HepG2 (cell line): ENCODE results near the gene THSD1. TPM values are rescaled to one million over a fixed set of nuclear protein-coding genes. Genes with fewer than 3 reads are reported as not detected.

Experiments
- ATAC-seq: fragments of 200-7000 bp; cut with Tn5 transposase; 3 replicates; pipeline ENCODE4 v1.9.1; 2020; ENCODE audit warnings: mild to moderate bottlenecking, moderate library complexity
- BruUV-seq: library from RNA; stranded (reverse); fragments of 400-500 nt; replicated peaks from 2 replicates; lab custom pipeline; 2021; lab: Mats Ljungman, UMichigan
- CTCF ChIA-PET: fragments of 300-600 bp; formaldehyde crosslinking; extraction: SDS; loops from one replicate; lab custom pipeline; 2021; ENCODE audit warnings: low total read pairs, inconsistent platforms, low intra/inter-chr PET ratio; lab: Yijun Ruan, JAX
- POLR2A ChIA-PET: fragments of 350-600 bp; sonication (Branson Sonifier 250); formaldehyde crosslinking; loops from one replicate; lab custom pipeline; 2020; ENCODE audit warnings: antibody characterized with exemption, inconsistent platforms; lab: Yijun Ruan, JAX
- DNase-seq: peaks from one replicate; pipeline ENCODE4 v3.0.0-alpha.2; 2015; ENCODE audit warnings: low spot score
- FAIRE-seq: peaks from 3 replicates; lab custom pipeline; 2011; peaks lifted over from hg19 to GRCh38; lab: Jason Lieb, UNC
- H2AFZ ChIP-seq: one replicate; pipeline ENCODE4 v1.6.1; 2011; ENCODE audit warnings: low read length, inconsistent platforms
- H3K27ac ChIP-seq: fragments of 300-600 bp; 3 replicates; pipeline ENCODE4 v1.8.0; 2011; ENCODE audit warnings: mixed run types, mild to moderate bottlenecking, mixed read lengths, low read length, inconsistent platforms; ENCODE audit not compliant: insufficient read depth; ENCODE audit errors: extremely low read length
- H3K27me3 ChIP-seq, 2 experiments: fragments of 200-600 bp in 1 of 2; 2 replicates in 1 of 2; 3 replicates in 1 of 2; pipeline versions ENCODE4 v1.6.0 to v1.8.0; 2011; ENCODE audit warnings: low read length in 2 of 2, mild to moderate bottlenecking in 2 of 2, moderate library complexity in 2 of 2, inconsistent platforms in 1 of 2; ENCODE audit not compliant: insufficient read depth in 2 of 2, control insufficient read depth in 1 of 2
- H3K36me3 ChIP-seq, 2 experiments: fragments of 200-600 bp in 1 of 2; replicated peaks in 1 of 2; 2 replicates in 1 of 2; 3 replicates in 1 of 2; pipeline versions ENCODE4 v1.5.1 to v1.8.0; 2011; ENCODE audit warnings: low read length in 2 of 2, inconsistent platforms in 1 of 2; ENCODE audit not compliant: insufficient read depth in 2 of 2, control insufficient read depth in 1 of 2
- H3K4me1 ChIP-seq: 2 replicates; pipeline ENCODE4 v1.5.1; 2012; ENCODE audit warnings: low read length, inconsistent platforms; ENCODE audit not compliant: insufficient read depth
- H3K4me2 ChIP-seq: 2 replicates; pipeline ENCODE4 v1.6.0; 2011; ENCODE audit warnings: low read depth, low read length, inconsistent platforms
- H3K4me3 ChIP-seq, 3 experiments: fragments of 200-600 bp in 1 of 3; sonication (generic), shearing (Covaris generic) in 1 of 3; replicated peaks in 1 of 3; 2 replicates each; pipeline ENCODE4 v1.5.1; 2011 to 2016; ENCODE audit warnings: low read length in 3 of 3, inconsistent platforms in 2 of 3, low read depth in 2 of 3, mild to moderate bottlenecking in 2 of 3, control low read depth in 1 of 3, mixed read lengths in 1 of 3; ENCODE audit not compliant: insufficient read depth in 1 of 3
- H3K79me2 ChIP-seq: one replicate; pipeline ENCODE4 v1.6.1; 2011; ENCODE audit warnings: low read length, inconsistent platforms; ENCODE audit not compliant: insufficient read depth
- H3K9ac ChIP-seq: 2 replicates; pipeline ENCODE4 v1.6.0; 2011; ENCODE audit warnings: mild to moderate bottlenecking, low read depth, low read length, inconsistent platforms; ENCODE audit not compliant: insufficient read depth
- H3K9me3 ChIP-seq: 2 replicates; pipeline ENCODE4 v1.5.1; 2012; ENCODE audit warnings: mild to moderate bottlenecking, low read length
- H4K20me1 ChIP-seq: 2 replicates; pipeline ENCODE4 v1.6.0; 2011; ENCODE audit warnings: inconsistent platforms, mild to moderate bottlenecking, low read length, moderate library complexity; ENCODE audit not compliant: insufficient read depth
- BHLHE40 ChIP-seq: IDR thresholded peaks from 2 replicates; pipeline ENCODE4 v1.6.1; 2011; ENCODE audit warnings: low read length, improper control_type of control experiment
- DNMT3B ChIP-seq: conservative IDR thresholded peaks from 2 replicates; pipeline ENCODE4 v1.6.1; 2016; ENCODE audit warnings: missing biosample characterization, control low read depth
- EEA1 ChIP-seq: sonication (generic); formaldehyde crosslinking; IDR thresholded peaks from 2 replicates; pipeline ENCODE4 v1.5.1; 2020; ENCODE audit warnings: mild to moderate bottlenecking, missing genetic modification reagents, borderline replicate concordance
- HNRNPUL1 ChIP-seq: fragments of 200-400 bp; formaldehyde crosslinking; IDR thresholded peaks from 2 replicates; pipeline ENCODE4 v1.6.1; 2017; ENCODE audit warnings: low read depth, mild to moderate bottlenecking, low read length, moderate library complexity
- KAT2B ChIP-seq: fragments of 150-350 bp; IDR thresholded peaks from 2 replicates; pipeline ENCODE4 v1.6.1; 2014; ENCODE audit warnings: low read depth, low read length, borderline replicate concordance
- SNRNP70 ChIP-seq: fragments of 200-400 bp; formaldehyde crosslinking; IDR thresholded peaks from 2 replicates; pipeline ENCODE4 v1.6.1; 2017; ENCODE audit warnings: mild to moderate bottlenecking, low read depth, low read length, moderate library complexity
- SP2 ChIP-seq: sonication (generic); formaldehyde crosslinking; IDR thresholded peaks from 2 replicates; pipeline ENCODE4 v1.5.1; 2020; ENCODE audit warnings: mild to moderate bottlenecking, missing genetic modification reagents
- TBL1XR1 ChIP-seq: fragments of 150-350 bp; IDR thresholded peaks from 2 replicates; pipeline ENCODE4 v1.6.1; 2014; ENCODE audit warnings: borderline replicate concordance, low read length; ENCODE audit not compliant: partially characterized antibody
- ZBTB20 ChIP-seq: sonication (generic); formaldehyde crosslinking; IDR thresholded peaks from 2 replicates; pipeline ENCODE4 v1.8.1; 2023; ENCODE audit warnings: missing genetic modification reagents, low read depth, mild to moderate bottlenecking, borderline replicate concordance
- ZNF446 ChIP-seq: sonication (generic); formaldehyde crosslinking; IDR thresholded peaks from 2 replicates; pipeline ENCODE4 v1.5.0; 2020; ENCODE audit warnings: mild to moderate bottlenecking, missing genetic modification reagents
- ZNF546 ChIP-seq: sonication (generic); formaldehyde crosslinking; conservative IDR thresholded peaks from 2 replicates; pipeline ENCODE4 v1.8.1; 2023; ENCODE audit warnings: mild to moderate bottlenecking, missing genetic modification reagents
- ZNF747 ChIP-seq: sonication (generic); formaldehyde crosslinking; IDR thresholded peaks from 2 replicates; pipeline ENCODE4 v1.8.1; 2023; ENCODE audit warnings: missing genetic modification reagents, mild to moderate bottlenecking, borderline replicate concordance
- WGBS: methylation state at CpG from one replicate; pipeline ENCODE4 v1.1.6; 2017; ENCODE audit warnings: low lambda C conversion rate; 5-methylcytosine and 5-hydroxymethylcytosine counted together
- in situ Hi-C: cut with HindIII; loops from 2 replicates; pipeline ENCODE4 v1.10.0; 2017; ENCODE audit warnings: low pct_unique_long_range_greater_than_20kb; ENCODE audit not compliant: extremely low pct_ligation_motif_present
- intact Hi-C: fragments of 100-400 bp; cut with micrococcal nuclease; formaldehyde crosslinking; loops from one replicate; pipeline ENCODE4 v1.10.0; 2022; ENCODE audit not compliant: unreplicated experiment
- polyA plus RNA-seq, 8 experiments: library from polyadenylated mRNA; depleted of rRNA in 3 of 8; stranded (reverse) in 7 of 8; unstranded in 1 of 8; fragments of >200 nt; fragmentation: Illumina TruSeq in 4 of 8; extraction: Trizol in 4 of 8; gene quantifications; 2 replicates each; pipeline versions ENCODE4 v1.2.1 to v1.2.3, GENCODE V29; 2011 to 2016; ENCODE audit warnings: low read depth in 4 of 8, missing spikeins in 1 of 8, mixed read lengths in 1 of 8; ENCODE audit not compliant: insufficient read depth in 1 of 8
- total RNA-seq, 5 experiments: library from RNA; depleted of rRNA; stranded (reverse); fragments of >200 nt; fragmentation: Illumina TruSeq; extraction: Trizol; gene quantifications; 2 replicates each; pipeline ENCODE4 v1.2.3, GENCODE V29; 2016; ENCODE audit warnings: low read depth in 1 of 5
- TF ChIP-seq, protein P1 (sequence below): sonication (generic); formaldehyde crosslinking; IDR thresholded peaks from 2 replicates; pipeline ENCODE4 v1.8.0; 2022; ENCODE audit warnings: mild to moderate bottlenecking, missing genetic modification reagents, moderate library complexity
- TF ChIP-seq, protein P2 (sequence below): sonication (generic); formaldehyde crosslinking; IDR thresholded peaks from 2 replicates; pipeline ENCODE4 v1.5.0; 2020; ENCODE audit warnings: mild to moderate bottlenecking, missing genetic modification reagents

Gene THSD1
- total and polyA plus RNA-seq, 2 of the 13 experiments (the other 11 are each of a cell fraction or from before 2014, with no cell fraction given), result 0.11 to 0.15 TPM

DNA sequence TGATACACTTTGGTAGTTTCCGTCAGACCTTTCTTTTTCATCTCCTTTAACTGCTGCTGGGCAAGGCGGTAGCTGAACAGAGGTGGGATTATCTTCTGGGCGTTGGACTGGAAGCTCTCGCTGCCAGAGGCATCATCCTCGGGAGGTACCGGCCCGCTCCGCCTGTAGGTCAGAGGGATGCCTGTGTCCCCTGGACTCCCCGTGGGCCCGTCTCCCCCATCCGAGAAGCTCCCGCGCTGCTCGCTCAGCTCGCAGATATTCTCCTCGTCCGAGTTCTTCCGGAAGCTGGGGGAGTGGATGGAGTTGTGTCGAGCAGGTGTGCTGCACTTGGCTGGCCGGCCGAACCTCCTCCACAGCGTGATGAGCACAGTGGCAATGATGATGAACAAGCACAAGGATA is 27.7 kb downstream of the THSD1 start:
- POLR2A ChIA-PET, result no interaction called here
- peaks cover 9% of the 10 kb centered on the region for H3K4me1 ChIP-seq
- H3K9me3 ChIP-seq, result no peaks in the 10 kb centered on the region
- DNase-seq, result no peak
- intact Hi-C loops, result no loop called here
- H3K36me3 ChIP-seq, result no peaks in the 10 kb centered on the region
- no peaks in the 10 kb centered on the region for H3K79me2 ChIP-seq
- no peak overlapping the region for H3K27ac ChIP-seq
- no TSS peak for BruUV-seq
- no peak for TF ChIP-seq KAT2B
- no peak for TF ChIP-seq SP2 (CRISPR knock-in tag)
- TF ChIP-seq DNMT3B (CRISPR knock-in tag), result no peak
- no peak for TF ChIP-seq ZNF446 (CRISPR knock-in tag)
- TF ChIP-seq ZNF747 (CRISPR knock-in tag), result no peak
- TF ChIP-seq EEA1 (CRISPR knock-in tag), result no peak
- TF ChIP-seq ZNF546, result no peak
- TF ChIP-seq HNRNPUL1, result no peak
- TF ChIP-seq SNRNP70, result no peak
- no peak for TF ChIP-seq ZBTB20 (CRISPR knock-in tag)
- no peak for TF ChIP-seq BHLHE40
- TF ChIP-seq, protein P1, sequence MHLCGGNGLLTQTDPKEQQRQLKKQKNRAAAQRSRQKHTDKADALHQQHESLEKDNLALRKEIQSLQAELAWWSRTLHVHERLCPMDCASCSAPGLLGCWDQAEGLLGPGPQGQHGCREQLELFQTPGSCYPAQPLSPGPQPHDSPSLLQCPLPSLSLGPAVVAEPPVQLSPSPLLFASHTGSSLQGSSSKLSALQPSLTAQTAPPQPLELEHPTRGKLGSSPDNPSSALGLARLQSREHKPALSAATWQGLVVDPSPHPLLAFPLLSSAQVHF (CRISPR knock-in tag), result no peak
- TF ChIP-seq TBL1XR1, result no peak
- TF ChIP-seq, protein P2, sequence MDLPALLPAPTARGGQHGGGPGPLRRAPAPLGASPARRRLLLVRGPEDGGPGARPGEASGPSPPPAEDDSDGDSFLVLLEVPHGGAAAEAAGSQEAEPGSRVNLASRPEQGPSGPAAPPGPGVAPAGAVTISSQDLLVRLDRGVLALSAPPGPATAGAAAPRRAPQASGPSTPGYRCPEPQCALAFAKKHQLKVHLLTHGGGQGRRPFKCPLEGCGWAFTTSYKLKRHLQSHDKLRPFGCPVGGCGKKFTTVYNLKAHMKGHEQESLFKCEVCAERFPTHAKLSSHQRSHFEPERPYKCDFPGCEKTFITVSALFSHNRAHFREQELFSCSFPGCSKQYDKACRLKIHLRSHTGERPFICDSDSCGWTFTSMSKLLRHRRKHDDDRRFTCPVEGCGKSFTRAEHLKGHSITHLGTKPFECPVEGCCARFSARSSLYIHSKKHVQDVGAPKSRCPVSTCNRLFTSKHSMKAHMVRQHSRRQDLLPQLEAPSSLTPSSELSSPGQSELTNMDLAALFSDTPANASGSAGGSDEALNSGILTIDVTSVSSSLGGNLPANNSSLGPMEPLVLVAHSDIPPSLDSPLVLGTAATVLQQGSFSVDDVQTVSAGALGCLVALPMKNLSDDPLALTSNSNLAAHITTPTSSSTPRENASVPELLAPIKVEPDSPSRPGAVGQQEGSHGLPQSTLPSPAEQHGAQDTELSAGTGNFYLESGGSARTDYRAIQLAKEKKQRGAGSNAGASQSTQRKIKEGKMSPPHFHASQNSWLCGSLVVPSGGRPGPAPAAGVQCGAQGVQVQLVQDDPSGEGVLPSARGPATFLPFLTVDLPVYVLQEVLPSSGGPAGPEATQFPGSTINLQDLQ (CRISPR knock-in tag), result no peak
- TF ChIP-seq, all 625 proteins: peak for 0
- CTCF ChIA-PET, result no interaction called here
- Histone ChIP-seq H2AFZ (no peak overlapping the region), H3K9ac (no peak overlapping the region), H3K4me2 (no peak overlapping the region), H4K20me1 (no peaks in the 10 kb centered on the region), H3K27me3 (peaks cover 0 to 39% of the 10 kb centered on the region in 2 experiments; a peak in 2 of 5 replicates), H3K4me3 (no peak overlapping the region)
- WGBS, result 77% methylated on average over 22 of the region's 22 CpGs
- no peak for FAIRE-seq
- in situ Hi-C loops, result no loop called here
- no peak for ATAC-seq
